Ishikawa (cell line): ENCODE measurements around the gene LEPR.

ENCODE experiments used
- CEBPB ChIP-seq: IDR thresholded peaks from 2 replicates; pipeline ENCODE4 v1.6.1; 2012
- CREB1 ChIP-seq: IDR thresholded peaks from 2 replicates; pipeline ENCODE4 v1.6.1; 2012; ENCODE audit warnings: low read depth
- EGR1 ChIP-seq: IDR thresholded peaks from 2 replicates; pipeline ENCODE4 v1.6.1; 2012
- EP300 ChIP-seq: IDR thresholded peaks from 2 replicates; pipeline ENCODE4 v1.6.1; 2012; ENCODE audit warnings: borderline replicate concordance
- FOXM1 ChIP-seq: IDR thresholded peaks from 2 replicates; pipeline ENCODE4 v1.6.1; 2012; ENCODE audit warnings: low read depth, borderline replicate concordance
- MAX ChIP-seq: IDR thresholded peaks from 2 replicates; pipeline ENCODE4 v1.6.1; 2012
- NFIC ChIP-seq: IDR thresholded peaks from 2 replicates; pipeline ENCODE4 v1.6.1; 2012
- RAD21 ChIP-seq: IDR thresholded peaks from 2 replicates; pipeline ENCODE4 v1.6.1; 2012; ENCODE audit warnings: low read depth
- REST ChIP-seq: IDR thresholded peaks from 2 replicates; pipeline ENCODE4 v1.6.1; 2012; ENCODE audit warnings: low read depth, mild to moderate bottlenecking
- TAF1 ChIP-seq: IDR thresholded peaks from 2 replicates; pipeline ENCODE4 v1.6.1; 2012; ENCODE audit warnings: low read depth, mild to moderate bottlenecking
- TCF12 ChIP-seq: IDR thresholded peaks from 2 replicates; pipeline ENCODE4 v1.6.1; 2012; ENCODE audit warnings: low read depth
- TEAD4 ChIP-seq: IDR thresholded peaks from 2 replicates; pipeline ENCODE4 v1.6.1; 2012
- USF1 ChIP-seq: IDR thresholded peaks from 2 replicates; pipeline ENCODE4 v1.6.1; 2012
- YY1 ChIP-seq: IDR thresholded peaks from 2 replicates; pipeline ENCODE4 v1.6.1; 2012; ENCODE audit warnings: low read depth
- ZBTB7A ChIP-seq: IDR thresholded peaks from 2 replicates; pipeline ENCODE4 v1.6.1; 2012; ENCODE audit warnings: low read depth

Gene LEPR

GRCh38 chr1:65420590-65421350 is at the start of gene LEPR, which contains the start of gene LEPROT:
LEPR (plus strand) TSS chr1:65420668; CDS start chr1:65565566, 144,898 bp downstream.
LEPROT (plus strand) TSS chr1:65420668; CDS start chr1:65420725, 57 bp downstream.
- TF ChIP-seq EP300, result no peak
- peak; percentile 49; the same call in 1 of the 2 replicates for TF ChIP-seq TCF12
- no peak; the same call in 1 of the 2 replicates for TF ChIP-seq RAD21
- peak; percentile 77; the same call in 1 of the 2 replicates for TF ChIP-seq MAX
- TF ChIP-seq EGR1, result peak; percentile 46
- TF ChIP-seq CREB1, result no peak
- peak; percentile 93 for TF ChIP-seq YY1
- no peak for TF ChIP-seq FOXM1
- no peak for TF ChIP-seq REST
- 0 out of 2 replicates have a peak, but pooled peaks have one; percentile 20 for TF ChIP-seq TEAD4
- TF ChIP-seq ZBTB7A, result peak; percentile 48; the same call in 1 of the 2 replicates
- TF ChIP-seq USF1, result no peak
- peak; percentile 85 for TF ChIP-seq TAF1
- peak; percentile 57 for TF ChIP-seq NFIC
- no peak for TF ChIP-seq CEBPB

- TF ChIP-seq RAD21, result no peak
- no peak for TF ChIP-seq YY1
- TF ChIP-seq MAX, result no peak
- no peak for TF ChIP-seq TCF12
- TF ChIP-seq EP300, result no peak
Observed at GRCh38 chr1:65371544-65371943, 48.9 kb upstream of the LEPR start.

GRCh38 chr1:65372557-65372956 is 47.9 kb upstream of the LEPR start:
- TF ChIP-seq TAF1 (no peak), EGR1 (no peak), EP300 (no peak), NFIC (no peak), CREB1 (no peak)

- TF ChIP-seq EGR1 (no peak), FOXM1 (no peak)
Observed at GRCh38 chr1:65377496-65378246, 42.8 kb upstream of the LEPR start.

- TF ChIP-seq MAX, result no peak
- no peak for TF ChIP-seq RAD21
- TF ChIP-seq TCF12, result no peak
- no peak for TF ChIP-seq ZBTB7A
- TF ChIP-seq USF1, result no peak
Observed at GRCh38 chr1:65378247-65378946, 42.1 kb upstream of the LEPR start.

- no peak for TF ChIP-seq NFIC
- TF ChIP-seq CEBPB, result no peak
- TF ChIP-seq REST, result no peak
- no peak for TF ChIP-seq TCF12
- no peak for TF ChIP-seq USF1
- TF ChIP-seq MAX, result no peak
- no peak for TF ChIP-seq TAF1
- TF ChIP-seq ZBTB7A, result no peak
- TF ChIP-seq RAD21, result no peak
- TF ChIP-seq CREB1, result no peak
- no peak for TF ChIP-seq TEAD4
- TF ChIP-seq EGR1, result no peak
- no peak for TF ChIP-seq YY1
- no peak for TF ChIP-seq EP300
- no peak for TF ChIP-seq FOXM1
Observed at GRCh38 chr1:65386439-65386838, 34.0 kb upstream of the LEPR start.
